GM15510 (cell line): ENCODE data around the gene PDE8A.

Source experiments
- POLR2A ChIP-seq: IDR thresholded peaks from 3 replicates; pipeline ENCODE4 v1.6.1; 2011; ENCODE audit warnings: borderline replicate concordance; ENCODE audit not compliant: insufficient read length; ENCODE audit errors: extremely low read depth

PDE8A gene

GRCh38 chr15:84981711-84982300 lies at the start of gene PDE8A:
PDE8A (plus strand) TSS chr15:84981856; CDS start chr15:84982163, 307 bp downstream.
- no peak for TF ChIP-seq POLR2A

- no peak for TF ChIP-seq POLR2A
Observed at GRCh38 chr15:84934942-84935729, 46.5 kb upstream of the PDE8A start.

- no peak for TF ChIP-seq POLR2A
Observed at GRCh38 chr15:84937144-84937543, 44.5 kb upstream of the PDE8A start.

- TF ChIP-seq POLR2A: no peak
Observed at GRCh38 chr15:84938726-84939125, 42.9 kb upstream of the PDE8A start.

- no peak for TF ChIP-seq POLR2A
Observed at GRCh38 chr15:84940399-84940798, 41.3 kb upstream of the PDE8A start.

GRCh38 chr15:84942456-84942855 lies 39.2 kb upstream of the PDE8A start:
- TF ChIP-seq POLR2A: no peak

GRCh38 chr15:84944311-84944710 lies 37.3 kb upstream of the PDE8A start:
- no peak for TF ChIP-seq POLR2A

- TF ChIP-seq POLR2A: no peak
Observed at GRCh38 chr15:84944861-84945260, 36.8 kb upstream of the PDE8A start.

GRCh38 chr15:84946772-84947489 lies 34.7 kb upstream of the PDE8A start:
- TF ChIP-seq POLR2A: no peak

GRCh38 chr15:84947947-84948830 lies 33.5 kb upstream of the PDE8A start:
- no peak for TF ChIP-seq POLR2A

GRCh38 chr15:84949043-84949442 lies 32.6 kb upstream of the PDE8A start:
- TF ChIP-seq POLR2A: no peak

- TF ChIP-seq POLR2A: no peak
Observed at GRCh38 chr15:84949845-84950569, 31.6 kb upstream of the PDE8A start.

GRCh38 chr15:84950570-84951111 lies 31.0 kb upstream of the PDE8A start:
- no peak for TF ChIP-seq POLR2A

- no peak for TF ChIP-seq POLR2A
Observed at GRCh38 chr15:84951736-84952135, 29.9 kb upstream of the PDE8A start.

- TF ChIP-seq POLR2A: no peak
Observed at GRCh38 chr15:84953136-84953535, 28.5 kb upstream of the PDE8A start.

GRCh38 chr15:84953726-84954125 lies 27.9 kb upstream of the PDE8A start:
- no peak for TF ChIP-seq POLR2A
